Activated T-cell treated with anti-CD3 and anti-CD28 coated beads for 48 hours (primary cell): ENCODE measurements around the gene CAMK1D.
"Not testable (repeated sequence)": the region's sequence is repeated elsewhere in the genome, so short reads cannot be mapped to it uniquely, and the experiment has no call there.

ENCODE experiments used
- DNase-seq: peaks from one replicate; pipeline ENCODE4 v3.0.0-alpha.2; 2020; ENCODE audit warnings: low read depth

Gene CAMK1D

DNA sequence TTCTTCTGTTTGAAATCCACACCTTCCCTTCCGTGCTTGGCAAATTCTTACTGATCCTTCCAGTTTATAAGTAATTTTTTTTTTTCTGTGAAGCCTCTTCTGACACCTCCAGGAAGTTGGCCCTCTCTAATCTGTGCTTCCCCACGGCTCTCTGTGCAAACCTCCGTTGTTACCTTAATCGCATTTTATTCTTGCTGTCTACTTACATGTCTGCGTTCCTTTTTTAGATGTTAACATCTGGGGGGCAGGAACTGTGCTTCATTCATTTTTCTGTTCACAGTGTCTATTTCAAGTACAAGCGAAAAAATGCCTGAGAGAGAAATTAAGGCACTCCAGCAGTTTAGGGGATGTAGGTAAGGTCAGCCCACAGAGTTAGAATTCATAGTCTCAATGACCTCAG, 8.4 kb upstream of the CAMK1D start:
- DNase-seq = no peak

GRCh38 chr10:12341526-12341925, 7.8 kb upstream of the CAMK1D start:
- no peak for DNase-seq

DNA sequence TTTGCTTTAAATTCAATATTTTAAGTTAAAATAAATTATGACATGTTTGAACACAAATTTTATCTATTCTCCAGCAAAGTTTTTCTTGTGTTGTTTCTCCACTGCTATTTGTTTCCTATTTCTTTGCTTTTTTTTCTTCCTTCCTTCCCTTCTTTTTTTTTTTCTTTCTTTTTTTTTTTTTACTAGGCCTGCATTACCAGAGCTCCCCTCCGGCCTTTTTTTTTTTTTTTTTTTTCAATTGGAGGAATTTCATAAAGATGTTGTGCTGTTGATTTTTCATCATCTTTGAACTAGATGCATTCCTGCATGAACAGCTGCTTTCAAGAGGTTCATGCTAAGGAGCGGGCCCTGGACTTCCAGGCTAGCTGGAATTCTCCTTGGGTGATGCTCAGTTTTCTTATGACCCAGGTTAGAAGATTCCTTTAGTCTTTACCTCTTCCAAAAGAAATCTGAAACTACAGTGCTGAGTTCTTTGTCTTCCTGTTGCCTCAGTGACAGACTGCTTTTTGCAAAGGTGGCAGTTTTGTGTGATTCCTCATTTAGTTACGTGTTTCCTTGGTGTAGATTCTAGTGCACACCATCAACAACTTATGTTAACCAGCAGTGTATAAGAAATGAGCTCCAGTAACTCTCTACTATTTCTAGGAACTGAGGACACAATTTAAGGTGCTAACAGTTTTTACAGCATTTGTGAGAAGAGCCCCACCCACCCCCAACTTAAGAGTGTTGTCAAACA, 4.8 kb upstream of the CAMK1D start:
- DNase-seq = no peak

DNA sequence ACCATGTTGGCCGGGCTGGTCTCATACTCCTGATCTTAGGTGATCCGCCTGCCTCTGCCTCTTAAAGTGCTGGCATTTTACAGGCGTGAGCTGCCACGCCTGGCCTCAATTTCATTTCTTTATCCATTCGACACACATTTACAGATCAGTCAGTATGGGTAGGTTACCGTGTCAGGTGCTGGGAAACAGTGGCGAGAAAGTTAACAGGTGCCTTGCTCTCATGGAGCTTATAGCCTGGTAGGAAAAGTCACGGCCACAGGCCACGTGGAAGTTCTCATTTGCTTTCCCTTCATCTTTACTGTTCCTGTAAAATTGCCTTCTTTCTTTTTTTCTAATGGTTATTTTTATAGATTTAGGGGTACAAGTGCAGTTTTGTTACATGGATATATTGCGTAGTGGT, 2.6 kb upstream of the CAMK1D start:
- no peak for DNase-seq

DNA sequence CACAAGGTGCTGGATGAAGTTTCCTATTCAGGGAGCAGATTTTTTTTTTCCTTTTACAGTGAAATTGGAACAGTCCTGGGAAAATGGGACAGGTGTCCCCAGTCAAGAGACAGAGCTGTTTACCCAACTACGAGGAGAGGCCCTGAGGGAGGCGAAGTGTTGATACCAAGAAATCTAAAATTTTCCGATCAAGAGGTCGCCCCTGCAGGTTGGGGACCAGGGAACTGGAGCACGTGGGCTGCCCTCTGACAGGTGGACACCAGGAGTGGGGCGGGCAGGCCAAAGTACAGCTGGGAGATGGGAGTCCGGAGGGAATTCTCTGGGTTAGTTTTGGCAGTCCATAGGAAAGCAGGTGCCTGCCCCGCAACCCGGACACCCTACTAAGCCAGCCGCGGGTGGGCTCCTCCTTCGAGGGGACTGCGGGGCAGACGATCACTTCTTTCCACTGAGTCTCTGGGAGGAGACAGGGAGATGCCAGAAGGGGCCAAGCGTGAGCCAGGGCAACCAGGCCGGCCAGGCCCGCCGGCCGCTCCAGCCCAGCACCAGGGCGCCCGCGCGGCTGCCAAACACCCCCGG, 965 bp upstream of the CAMK1D start:
- no peak for DNase-seq

GRCh38 chr10:12349629-12350166, 351 bp downstream of the CAMK1D start:
- DNase-seq = no peak

DNA sequence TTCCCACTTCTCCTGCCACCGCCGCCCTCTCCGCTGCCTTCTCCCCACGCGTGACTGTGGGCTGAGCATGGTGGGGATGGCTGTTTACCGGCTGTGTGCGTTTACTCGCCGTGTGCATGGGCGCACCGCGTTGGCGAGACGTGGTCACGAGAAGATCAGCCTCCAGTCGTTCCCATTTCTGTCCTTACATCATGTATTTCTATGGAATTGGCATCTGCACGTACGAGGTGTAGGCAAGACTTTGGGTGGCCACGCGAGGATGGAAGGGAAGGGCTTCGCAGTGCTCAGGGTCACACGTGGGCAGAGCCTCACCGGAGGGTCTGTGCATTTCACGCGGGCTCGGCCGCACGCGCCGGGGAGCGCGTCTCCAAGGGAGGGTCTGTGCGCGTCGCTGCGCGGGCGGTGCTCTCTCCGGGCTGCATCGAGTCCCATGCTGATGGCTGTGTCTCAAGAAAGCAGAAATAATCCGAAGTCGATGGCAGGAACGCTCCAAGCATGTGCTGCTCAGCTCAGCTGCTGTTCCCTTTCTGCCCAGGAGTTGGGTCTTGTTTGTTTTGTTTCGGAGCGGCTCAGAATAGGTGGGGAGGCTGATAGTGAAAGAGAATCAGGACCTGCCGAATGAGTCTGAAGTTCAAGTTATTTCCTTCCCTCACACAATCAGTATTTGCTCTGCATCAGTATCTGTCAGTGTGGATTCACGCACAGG, 973 bp downstream of the CAMK1D start:
- peak; percentile 28 for DNase-seq

GRCh38 chr10:12350925-12351324, 1.6 kb downstream of the CAMK1D start:
- no peak for DNase-seq

- DNase-seq = no peak
Measured at GRCh38 chr10:12351447-12351846, 2.1 kb downstream of the CAMK1D start.

- no peak for DNase-seq
Measured at GRCh38 chr10:12351889-12352288, 2.5 kb downstream of the CAMK1D start.

GRCh38 chr10:12353399-12354242, 4.3 kb downstream of the CAMK1D start:
- DNase-seq = no peak

GRCh38 chr10:12354696-12355095, 5.3 kb downstream of the CAMK1D start:
- not testable (repeated sequence) for DNase-seq

DNA sequence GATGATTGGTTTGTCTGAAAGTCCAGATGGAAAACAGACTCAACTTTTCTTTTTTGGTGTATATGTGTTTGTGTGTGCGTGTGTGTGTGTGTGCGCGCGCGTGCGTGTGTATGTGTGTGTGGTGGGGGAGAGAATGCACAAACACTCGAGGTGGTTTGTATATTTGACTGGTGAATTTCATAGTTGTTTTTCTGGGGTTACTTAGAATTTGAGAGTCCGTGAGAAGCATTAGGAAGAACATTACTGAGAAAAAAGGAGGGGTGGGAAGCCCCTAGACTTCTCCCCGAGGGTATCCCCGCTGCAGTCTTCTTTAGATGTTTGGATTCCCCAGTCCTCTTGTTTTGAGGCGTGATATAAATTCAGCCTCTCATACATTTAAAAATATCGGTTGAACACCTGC, 6.0 kb downstream of the CAMK1D start:
- no peak for DNase-seq

- no peak for DNase-seq
Measured at GRCh38 chr10:12357525-12358151, 8.3 kb downstream of the CAMK1D start.

DNA sequence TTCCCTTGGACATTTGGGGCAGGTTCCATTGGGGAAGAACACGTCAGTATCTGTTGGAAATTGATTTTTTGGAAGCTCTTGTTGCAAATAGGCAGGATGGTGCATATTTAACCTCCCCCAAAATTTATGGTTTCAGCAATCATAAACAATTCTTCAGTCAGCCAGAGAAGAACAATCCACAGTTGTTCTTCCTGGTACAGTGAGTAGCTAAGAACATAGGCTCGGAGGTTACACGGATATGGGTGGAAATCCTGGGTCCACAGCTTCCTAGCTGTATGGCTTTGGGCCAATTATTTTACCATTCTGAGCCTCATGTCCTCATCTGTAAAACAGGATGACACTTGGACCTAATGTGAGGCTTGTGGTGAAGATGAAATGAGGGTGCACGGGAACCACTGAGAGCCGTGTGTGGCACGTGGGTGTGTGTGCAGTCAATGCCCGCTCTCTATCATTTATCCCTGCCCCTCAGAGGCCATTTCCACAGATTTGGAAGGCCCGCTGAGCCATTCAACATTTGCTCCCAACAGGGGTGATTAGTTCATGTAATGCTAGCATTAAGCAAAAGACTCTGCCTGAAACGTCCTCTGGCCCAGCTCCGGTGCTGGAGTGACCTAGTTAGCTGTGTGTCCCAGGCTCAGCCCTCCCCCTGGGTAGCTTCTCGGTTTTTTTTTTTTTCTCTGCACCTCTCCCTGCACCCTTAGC, 9.7 kb downstream of the CAMK1D start:
- DNase-seq = no peak

DNA sequence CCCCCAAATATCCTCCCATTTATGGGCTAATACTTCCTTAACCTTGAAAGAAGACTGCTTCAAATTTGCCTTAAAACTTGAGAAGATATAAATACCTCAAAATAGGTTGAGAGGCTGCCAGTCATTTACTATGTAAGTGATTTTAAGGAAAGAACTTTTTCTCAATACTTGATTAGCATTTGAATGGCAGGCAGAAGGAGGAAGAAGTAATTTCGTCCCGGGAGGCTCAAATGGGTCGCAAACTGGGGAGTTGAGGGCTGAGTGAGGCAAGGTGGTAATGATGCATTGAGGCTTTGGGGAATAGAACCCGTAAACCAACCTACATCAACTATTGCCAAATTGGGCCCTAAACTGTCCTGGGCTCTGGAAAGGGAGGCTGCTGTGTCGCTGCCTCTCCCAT, 11.1 kb downstream of the CAMK1D start:
- no peak for DNase-seq

DNA sequence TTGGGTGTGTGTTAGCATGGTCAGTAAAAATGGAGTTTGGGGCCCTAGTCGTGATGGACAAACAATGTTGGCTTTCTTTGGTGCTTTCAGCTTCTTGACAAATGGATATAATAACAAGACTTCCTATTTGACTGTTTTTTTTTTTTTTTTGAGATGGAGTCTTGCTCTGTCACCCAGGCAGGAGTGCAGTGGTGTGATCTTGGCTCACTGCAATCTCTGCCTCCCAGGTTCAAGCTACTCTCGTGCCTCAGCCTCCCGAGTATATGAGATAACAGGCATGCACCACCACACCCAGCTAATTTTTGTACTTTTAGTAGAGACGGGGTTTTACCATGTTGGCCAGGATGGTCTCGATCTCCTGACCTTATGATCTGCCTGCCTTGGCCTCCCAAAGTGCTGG, 11.8 kb downstream of the CAMK1D start:
- DNase-seq = not testable (repeated sequence)

- DNase-seq = no peak
Measured at GRCh38 chr10:12364559-12364958, 15.2 kb downstream of the CAMK1D start.

- DNase-seq = no peak
Measured at GRCh38 chr10:12367272-12367671, 17.9 kb downstream of the CAMK1D start.

DNA sequence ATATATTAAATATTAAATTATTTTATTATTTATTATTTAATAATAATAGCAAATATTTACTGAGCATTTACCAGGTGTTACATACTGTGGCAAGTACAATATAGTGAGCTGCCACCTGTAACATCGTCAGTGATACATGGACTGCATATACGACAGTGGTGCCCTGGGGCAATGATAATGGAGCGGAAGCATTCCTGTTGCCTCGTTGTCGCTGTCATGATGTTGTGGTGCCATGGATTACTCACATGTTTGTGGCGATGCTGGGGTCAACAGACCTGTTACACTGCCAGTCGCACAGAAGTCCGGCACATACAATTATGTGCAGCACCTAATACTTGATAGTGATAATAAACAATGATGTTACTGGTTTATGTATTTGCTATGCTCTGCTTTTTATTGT, 20.6 kb downstream of the CAMK1D start:
- no peak for DNase-seq

- DNase-seq = no peak
Measured at GRCh38 chr10:12372846-12373245, 23.5 kb downstream of the CAMK1D start.
